K562 (cell line): Measurements from ENCODE around the gene NDUFV2.

Experiments used
- KLF6 ChIP-seq: fragments of 250-450 bp; sonication (Bioruptor Pico); IDR thresholded peaks from 2 replicates; pipeline ENCODE4 v1.4.0; 2020; ENCODE audit warnings: mild to moderate bottlenecking, moderate library complexity, borderline replicate concordance
- ZNF41 ChIP-seq: fragments of 250-450 bp; sonication (Bioruptor Pico); conservative IDR thresholded peaks from 2 replicates; pipeline ENCODE4 v1.4.0; 2020; ENCODE audit warnings: mild to moderate bottlenecking

DNA sequence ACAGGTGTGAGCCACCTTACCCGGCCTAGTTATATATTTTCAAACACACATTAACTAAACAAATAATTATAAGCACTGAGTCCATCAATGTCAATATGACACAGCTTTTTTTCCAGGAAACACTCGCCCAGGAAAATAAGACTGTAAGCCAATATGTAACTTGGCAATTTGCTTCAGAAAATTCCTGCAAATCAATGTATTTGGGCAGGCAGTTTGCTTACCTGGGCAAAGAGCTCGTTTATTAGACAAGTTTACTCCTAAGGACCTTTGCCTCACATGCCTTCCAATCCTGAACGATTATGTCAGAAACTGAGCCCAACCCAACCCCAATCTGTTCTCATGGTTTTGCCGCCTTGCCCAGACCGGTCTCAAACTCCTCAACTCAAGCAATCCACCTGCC lies 34.7 kb upstream of the NDUFV2 start:
- TF ChIP-seq ZNF41: no peak
- TF ChIP-seq KLF6 (CRISPR knock-in tag): no peak
